Measurements from ENCODE around the gene NUP42.

GRCh38 chr7:23175938-23176337 is 5.9 kb upstream of the NUP42 start:
- TF ChIP-seq CTCF (IDR thresholded peaks at IDR 0.05; ENCODE audit: extremely low read depth in 1 of 2, insufficient read depth in 1 of 2, low read depth in 1 of 2, low read length in 2 of 2): no peak
- no peak for TF ChIP-seq EZH2 (IDR thresholded peaks at IDR 0.05; ENCODE audit: borderline replicate concordance, low read depth, low read length, severe bottlenecking)
- TF ChIP-seq FOS (IDR thresholded peaks at IDR 0.05; ENCODE audit: borderline replicate concordance, insufficient read depth, low read length): no peak

Data from endothelial cell of umbilical vein (primary cell).